Measurements from ENCODE around the gene NGFR. TPM values are rescaled to one million over a fixed set of nuclear protein-coding genes. Genes with fewer than 3 reads are reported as not detected.

Gene NGFR
- total and polyA plus RNA-seq, 9 of the 15 experiments (the other 6 are each of a cell fraction or from before 2014, with no cell fraction given): 0.07 to 0.23 (median 0.13) TPM; not detected in 4

DNA sequence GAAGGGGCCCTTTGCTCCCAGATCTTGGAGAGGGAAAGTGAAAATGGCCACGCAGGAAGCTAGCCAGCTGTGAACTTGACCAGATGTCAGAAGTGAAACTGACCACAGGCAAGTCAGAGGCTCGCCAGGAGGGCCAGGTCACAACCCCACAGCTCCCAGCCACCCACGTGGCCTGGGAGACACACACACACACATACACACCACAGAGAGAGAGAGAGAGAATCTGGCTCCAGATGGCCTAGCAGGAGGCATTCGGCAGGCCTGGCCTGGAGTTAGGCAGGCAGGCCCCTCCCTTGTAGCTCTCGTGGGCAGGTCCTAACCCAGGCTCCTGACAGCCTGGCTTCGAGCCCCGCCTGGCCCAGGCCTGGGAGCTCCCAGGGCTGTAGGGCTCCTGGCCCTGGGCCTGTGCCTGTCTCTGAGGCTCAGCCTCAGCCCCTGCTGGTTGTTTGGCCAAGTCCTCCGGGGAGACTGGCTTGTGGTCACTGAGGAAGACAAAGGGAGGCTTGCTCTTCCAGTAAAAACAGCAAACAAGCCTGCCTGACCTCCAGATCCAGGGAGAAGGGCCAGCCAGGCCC is 20.2 kb downstream of the NGFR start (continued):
- TF ChIP-seq, protein P1, sequence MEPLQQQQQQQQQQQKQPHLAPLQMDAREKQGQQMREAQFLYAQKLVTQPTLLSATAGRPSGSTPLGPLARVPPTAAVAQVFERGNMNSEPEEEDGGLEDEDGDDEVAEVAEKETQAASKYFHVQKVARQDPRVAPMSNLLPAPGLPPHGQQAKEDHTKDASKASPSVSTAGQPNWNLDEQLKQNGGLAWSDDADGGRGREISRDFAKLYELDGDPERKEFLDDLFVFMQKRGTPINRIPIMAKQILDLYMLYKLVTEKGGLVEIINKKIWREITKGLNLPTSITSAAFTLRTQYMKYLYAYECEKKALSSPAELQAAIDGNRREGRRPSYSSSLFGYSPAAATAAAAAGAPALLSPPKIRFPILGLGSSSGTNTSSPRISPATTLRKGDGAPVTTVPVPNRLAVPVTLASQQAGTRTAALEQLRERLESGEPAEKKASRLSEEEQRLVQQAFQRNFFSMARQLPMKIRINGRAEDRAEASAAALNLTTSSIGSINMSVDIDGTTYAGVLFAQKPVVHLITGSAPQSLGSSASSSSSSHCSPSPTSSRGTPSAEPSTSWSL (CRISPR knock-in tag; IDR thresholded peaks at IDR 0.05; ENCODE audit: borderline replicate concordance): no peak
- TF ChIP-seq HCFC1 (IDR thresholded peaks at IDR 0.05; ENCODE audit: low read depth, low read length) (no peak), E2F4 (CRISPR knock-in tag; IDR thresholded peaks at IDR 0.05; ENCODE audit: low read depth) (no peak), ZBTB34 (CRISPR knock-in tag; IDR thresholded peaks at IDR 0.05) (no peak), ZNF23 (CRISPR knock-in tag; IDR thresholded peaks at IDR 0.05) (no peak), RBM22 (IDR thresholded peaks at IDR 0.05; ENCODE audit: low read depth, low read length, poor library complexity, severe bottlenecking) (no peak), TRIM24 (IDR thresholded peaks at IDR 0.05) (no peak), ADNP (tag; IDR thresholded peaks at IDR 0.05) (no peak), ERF (CRISPR knock-in tag; IDR thresholded peaks at IDR 0.05) (no peak), ZNF507 (tag; conservative IDR thresholded peaks at IDR 0.05) (no peak), PHTF2 (CRISPR knock-in tag; IDR thresholded peaks at IDR 0.05) (no peak), ASH1L (IDR thresholded peaks at IDR 0.05; ENCODE audit: borderline replicate concordance, low read depth, partially characterized antibody) (no peak), SNAPC5 (CRISPR knock-in tag; IDR thresholded peaks at IDR 0.05) (no peak), DEAF1 (CRISPR knock-in tag; IDR thresholded peaks at IDR 0.05) (no peak), ARHGAP35 (IDR thresholded peaks at IDR 0.05; ENCODE audit: partially characterized antibody) (no peak)
- TF ChIP-seq, protein P2, sequence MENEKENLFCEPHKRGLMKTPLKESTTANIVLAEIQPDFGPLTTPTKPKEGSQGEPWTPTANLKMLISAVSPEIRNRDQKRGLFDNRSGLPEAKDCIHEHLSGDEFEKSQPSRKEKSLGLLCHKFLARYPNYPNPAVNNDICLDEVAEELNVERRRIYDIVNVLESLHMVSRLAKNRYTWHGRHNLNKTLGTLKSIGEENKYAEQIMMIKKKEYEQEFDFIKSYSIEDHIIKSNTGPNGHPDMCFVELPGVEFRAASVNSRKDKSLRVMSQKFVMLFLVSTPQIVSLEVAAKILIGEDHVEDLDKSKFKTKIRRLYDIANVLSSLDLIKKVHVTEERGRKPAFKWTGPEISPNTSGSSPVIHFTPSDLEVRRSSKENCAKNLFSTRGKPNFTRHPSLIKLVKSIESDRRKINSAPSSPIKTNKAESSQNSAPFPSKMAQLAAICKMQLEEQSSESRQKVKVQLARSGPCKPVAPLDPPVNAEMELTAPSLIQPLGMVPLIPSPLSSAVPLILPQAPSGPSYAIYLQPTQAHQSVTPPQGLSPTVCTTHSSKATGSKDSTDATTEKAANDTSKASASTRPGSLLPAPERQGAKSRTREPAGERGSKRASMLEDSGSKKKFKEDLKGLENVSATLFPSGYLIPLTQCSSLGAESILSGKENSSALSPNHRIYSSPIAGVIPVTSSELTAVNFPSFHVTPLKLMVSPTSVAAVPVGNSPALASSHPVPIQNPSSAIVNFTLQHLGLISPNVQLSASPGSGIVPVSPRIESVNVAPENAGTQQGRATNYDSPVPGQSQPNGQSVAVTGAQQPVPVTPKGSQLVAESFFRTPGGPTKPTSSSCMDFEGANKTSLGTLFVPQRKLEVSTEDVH (IDR thresholded peaks at IDR 0.05; ENCODE audit: low read depth, partially characterized antibody): no peak
- TF ChIP-seq, protein P3, sequence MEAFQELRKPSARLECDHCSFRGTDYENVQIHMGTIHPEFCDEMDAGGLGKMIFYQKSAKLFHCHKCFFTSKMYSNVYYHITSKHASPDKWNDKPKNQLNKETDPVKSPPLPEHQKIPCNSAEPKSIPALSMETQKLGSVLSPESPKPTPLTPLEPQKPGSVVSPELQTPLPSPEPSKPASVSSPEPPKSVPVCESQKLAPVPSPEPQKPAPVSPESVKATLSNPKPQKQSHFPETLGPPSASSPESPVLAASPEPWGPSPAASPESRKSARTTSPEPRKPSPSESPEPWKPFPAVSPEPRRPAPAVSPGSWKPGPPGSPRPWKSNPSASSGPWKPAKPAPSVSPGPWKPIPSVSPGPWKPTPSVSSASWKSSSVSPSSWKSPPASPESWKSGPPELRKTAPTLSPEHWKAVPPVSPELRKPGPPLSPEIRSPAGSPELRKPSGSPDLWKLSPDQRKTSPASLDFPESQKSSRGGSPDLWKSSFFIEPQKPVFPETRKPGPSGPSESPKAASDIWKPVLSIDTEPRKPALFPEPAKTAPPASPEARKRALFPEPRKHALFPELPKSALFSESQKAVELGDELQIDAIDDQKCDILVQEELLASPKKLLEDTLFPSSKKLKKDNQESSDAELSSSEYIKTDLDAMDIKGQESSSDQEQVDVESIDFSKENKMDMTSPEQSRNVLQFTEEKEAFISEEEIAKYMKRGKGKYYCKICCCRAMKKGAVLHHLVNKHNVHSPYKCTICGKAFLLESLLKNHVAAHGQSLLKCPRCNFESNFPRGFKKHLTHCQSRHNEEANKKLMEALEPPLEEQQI (IDR thresholded peaks at IDR 0.05): no peak
